HEK293T (cell line): ENCODE results near the gene RAB13.
A peak's percentile ranks its signal among the peaks of the same experiment; 100 is the strongest.

Experiments
- CTCF ChIA-PET: fragments of 350-600 bp; formaldehyde crosslinking; extraction: SDS; loops from one replicate; lab custom pipeline; 2021; ENCODE audit warnings: antibody characterized with exemption, inconsistent platforms; lab: Yijun Ruan, JAX
- POLR2A ChIA-PET: fragments of 350-600 bp; formaldehyde crosslinking; extraction: SDS; loops from one replicate; lab custom pipeline; 2020; ENCODE audit warnings: antibody characterized with exemption, inconsistent platforms; lab: Yijun Ruan, JAX
- DNase-seq: peaks from one replicate; pipeline ENCODE4 v3.0.0; 2012; ENCODE audit warnings: mixed read lengths; ENCODE audit errors: extremely low spot score
- ARNT ChIP-seq: fragments of 450-650 bp; IDR thresholded peaks from 2 replicates; pipeline ENCODE4 v1.6.1; 2017; ENCODE audit warnings: mild to moderate bottlenecking
- BHLHE40 ChIP-seq: fragments of 450-650 bp; IDR thresholded peaks from 2 replicates; pipeline ENCODE4 v1.6.1; 2016; ENCODE audit warnings: mild to moderate bottlenecking, moderate library complexity, borderline replicate concordance
- CTBP1 ChIP-seq: fragments of 450-650 bp; IDR thresholded peaks from 2 replicates; pipeline ENCODE4 v1.6.1; 2016; ENCODE audit warnings: borderline replicate concordance
- ELF4 ChIP-seq: fragments of 450-650 bp; IDR thresholded peaks from 2 replicates; pipeline ENCODE4 v1.6.1; 2017; ENCODE audit warnings: antibody characterized with exemption
- FOXA1 ChIP-seq: fragments of 450-650 bp; IDR thresholded peaks from 2 replicates; pipeline ENCODE4 v1.6.1; 2016; ENCODE audit warnings: mild to moderate bottlenecking
- FOXK2 ChIP-seq: fragments of 450-650 bp; IDR thresholded peaks from 2 replicates; pipeline ENCODE4 v1.6.1; 2016; ENCODE audit warnings: mild to moderate bottlenecking
- FOXM1 ChIP-seq: fragments of 450-650 bp; IDR thresholded peaks from 2 replicates; pipeline ENCODE4 v1.6.1; 2017; ENCODE audit warnings: mild to moderate bottlenecking, borderline replicate concordance
- HDGF ChIP-seq: fragments of 450-650 bp; IDR thresholded peaks from 2 replicates; pipeline ENCODE4 v1.6.1; 2017; ENCODE audit warnings: antibody characterized with exemption, borderline replicate concordance
- L3MBTL2 ChIP-seq: fragments of 450-650 bp; conservative IDR thresholded peaks from 2 replicates; pipeline ENCODE4 v1.6.1; 2016; ENCODE audit warnings: mild to moderate bottlenecking
- LEF1 ChIP-seq: fragments of 450-650 bp; IDR thresholded peaks from 2 replicates; pipeline ENCODE4 v1.6.1; 2017; ENCODE audit warnings: mild to moderate bottlenecking, borderline replicate concordance
- NFRKB ChIP-seq: fragments of 450-650 bp; IDR thresholded peaks from 2 replicates; pipeline ENCODE4 v1.6.1; 2016; ENCODE audit warnings: mild to moderate bottlenecking, moderate library complexity
- SP1 ChIP-seq: fragments of 450-650 bp; IDR thresholded peaks from 2 replicates; pipeline ENCODE4 v1.6.1; 2017
- SUZ12 ChIP-seq: fragments of 450-650 bp; IDR thresholded peaks from 2 replicates; pipeline ENCODE4 v1.6.1; 2016; ENCODE audit warnings: mild to moderate bottlenecking
- TARDBP ChIP-seq: fragments of 450-650 bp; IDR thresholded peaks from 2 replicates; pipeline ENCODE4 v1.6.1; 2016
- ZNF384 ChIP-seq: fragments of 450-650 bp; IDR thresholded peaks from 2 replicates; pipeline ENCODE4 v1.6.1; 2016
- TF ChIP-seq, protein P1 (sequence below): fragments of 450-650 bp; IDR thresholded peaks from 2 replicates; pipeline ENCODE4 v1.6.1; 2016

RAB13 gene

DNA sequence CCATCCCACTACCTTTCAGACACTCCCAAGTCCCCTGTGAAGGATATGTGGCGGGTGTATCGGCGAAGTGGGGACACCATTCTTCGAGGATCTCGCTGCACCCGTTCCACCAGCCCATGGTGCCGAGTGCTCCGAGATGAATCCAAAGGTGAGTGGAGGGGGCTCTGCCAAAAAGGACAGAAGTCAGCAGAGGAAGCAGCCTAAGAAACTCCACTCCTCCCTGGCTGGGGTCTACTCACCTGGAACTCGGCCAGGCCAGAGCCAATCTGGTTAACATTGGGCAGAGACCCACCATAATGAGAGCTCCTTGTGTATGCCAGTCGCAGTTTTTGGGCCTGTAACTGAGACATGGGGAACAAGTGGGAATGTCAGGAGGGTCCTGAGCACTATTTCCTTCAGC is 31.3 kb downstream of the RAB13 start:
- CTCF ChIA-PET, result no interaction called here
- DNase-seq, result no peak
- TF ChIP-seq FOXM1, result no peak
- TF ChIP-seq FOXA1, result no peak
- TF ChIP-seq LEF1, result no peak
- no peak for TF ChIP-seq SP1
- no peak for TF ChIP-seq FOXK2
- TF ChIP-seq, protein P1, sequence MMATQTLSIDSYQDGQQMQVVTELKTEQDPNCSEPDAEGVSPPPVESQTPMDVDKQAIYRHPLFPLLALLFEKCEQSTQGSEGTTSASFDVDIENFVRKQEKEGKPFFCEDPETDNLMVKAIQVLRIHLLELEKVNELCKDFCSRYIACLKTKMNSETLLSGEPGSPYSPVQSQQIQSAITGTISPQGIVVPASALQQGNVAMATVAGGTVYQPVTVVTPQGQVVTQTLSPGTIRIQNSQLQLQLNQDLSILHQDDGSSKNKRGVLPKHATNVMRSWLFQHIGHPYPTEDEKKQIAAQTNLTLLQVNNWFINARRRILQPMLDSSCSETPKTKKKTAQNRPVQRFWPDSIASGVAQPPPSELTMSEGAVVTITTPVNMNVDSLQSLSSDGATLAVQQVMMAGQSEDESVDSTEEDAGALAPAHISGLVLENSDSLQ, result no peak
- TF ChIP-seq NFRKB, result no peak
- no peak for TF ChIP-seq TARDBP
- no peak for TF ChIP-seq ELF4
- TF ChIP-seq HDGF, result no peak
- no peak for TF ChIP-seq ARNT
- TF ChIP-seq BHLHE40, result no peak
- TF ChIP-seq ZNF384, result no peak
- no peak for TF ChIP-seq L3MBTL2
- TF ChIP-seq CTBP1, result no peak
- POLR2A ChIA-PET, result interaction anchor here (2.2 to 7.7 kb wide), 3 partner anchors 8 to 12 kb away, joined by 14 to 74 read pairs (median 16); partner anchors contain the start of genes CREB3L4, DENND4B and SLC39A1

DNA sequence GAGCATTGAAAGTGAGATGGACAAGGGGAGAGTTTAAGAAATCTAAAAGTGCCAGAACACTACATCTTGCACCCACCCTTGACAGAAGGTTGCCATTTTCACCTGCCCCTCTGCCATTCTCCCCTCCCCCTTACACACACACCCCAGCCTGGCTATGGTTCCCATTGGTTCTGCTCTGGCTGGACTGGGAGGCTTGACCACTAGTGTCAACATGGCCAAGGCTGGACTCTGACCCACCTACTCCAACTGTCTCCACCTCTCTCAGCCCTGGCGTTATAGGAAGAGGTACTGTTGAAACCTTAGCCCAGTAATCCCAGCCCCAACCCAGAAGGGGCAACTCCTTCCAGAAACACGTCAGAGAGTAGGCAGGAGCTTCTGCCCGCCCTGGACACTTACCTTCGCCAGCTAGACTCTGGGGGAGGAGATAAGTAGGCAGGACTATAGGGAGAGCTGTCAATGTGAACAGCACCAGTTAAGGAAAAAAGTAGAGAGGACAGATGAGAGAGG is 32.2 kb downstream of the RAB13 start:
- DNase-seq, result no peak
- no peak for TF ChIP-seq ARNT
- TF ChIP-seq FOXA1, result no peak
- TF ChIP-seq SUZ12, result no peak
- TF ChIP-seq L3MBTL2, result no peak
- TF ChIP-seq TARDBP, result no peak
- no peak for TF ChIP-seq CTBP1
- POLR2A ChIA-PET, result interaction anchor here (2.7 to 7.7 kb wide), 2 partner anchors 9 to 13 kb away, joined by 16 to 74 read pairs; partner anchors contain the start of genes CREB3L4 and SLC39A1
- CTCF ChIA-PET, result no interaction called here

DNA sequence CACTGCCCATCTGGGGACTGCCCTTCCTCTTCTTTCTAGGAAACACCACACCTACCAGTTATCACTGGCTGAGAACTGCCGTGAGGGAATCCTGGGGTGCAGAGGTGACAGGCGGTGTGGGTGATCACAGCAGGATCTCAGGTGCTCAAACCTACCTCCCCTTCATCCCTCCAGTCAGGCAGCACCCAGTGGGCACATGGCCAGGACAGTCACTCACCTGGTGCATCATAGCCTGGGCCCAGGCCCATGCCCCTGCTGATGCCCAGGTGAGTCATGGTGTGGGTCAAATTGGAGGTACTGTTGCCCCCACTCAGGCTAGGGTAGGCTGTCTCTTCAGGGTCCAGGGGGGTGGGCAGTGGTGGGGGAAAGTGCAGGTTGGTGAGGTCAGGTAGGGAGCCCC is 34.3 kb downstream of the RAB13 start:
- ChIA-PET CTCF (no interaction called here), POLR2A (no interaction called here)
- TF ChIP-seq FOXK2, result no peak
- no peak for TF ChIP-seq SUZ12
- TF ChIP-seq ZNF384, result no peak
- no peak for TF ChIP-seq CTBP1
- TF ChIP-seq FOXM1, result no peak
- no peak for TF ChIP-seq NFRKB
- TF ChIP-seq TARDBP, result no peak
- no peak for TF ChIP-seq FOXA1
- TF ChIP-seq L3MBTL2, result no peak
- DNase-seq, result no peak

DNA sequence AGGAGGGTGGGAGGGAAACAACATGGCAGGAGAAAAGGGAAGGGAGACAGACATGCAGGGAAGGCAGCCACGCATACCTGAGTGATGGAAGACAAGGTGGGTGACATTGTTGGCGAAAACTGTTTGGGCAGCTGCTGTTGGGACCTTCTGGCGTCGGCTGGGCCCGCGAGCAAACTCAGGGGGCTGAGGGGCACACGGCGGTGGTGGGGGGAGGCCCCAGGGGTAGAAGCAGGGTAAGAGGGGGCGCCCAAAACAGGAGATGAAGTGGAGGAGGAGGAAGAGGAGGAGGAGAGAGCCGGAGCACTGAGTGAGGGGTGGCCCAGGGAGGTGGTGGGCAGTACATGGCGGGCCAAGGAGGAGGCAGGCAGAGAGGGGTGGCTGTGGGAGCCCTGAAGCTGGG is 35.0 kb downstream of the RAB13 start:
- DNase-seq, result no peak
- TF ChIP-seq LEF1 (no peak), CTBP1 (no peak), FOXK2 (no peak), HDGF (no peak)
- CTCF ChIA-PET, result no interaction called here
- POLR2A ChIA-PET, result interaction anchor here (0.5 to 0.8 kb wide), 2 partner anchors 12 to 26 kb away, joined by 3 to 5 read pairs; partner anchors contain the start of genes JTB and SLC39A1

DNA sequence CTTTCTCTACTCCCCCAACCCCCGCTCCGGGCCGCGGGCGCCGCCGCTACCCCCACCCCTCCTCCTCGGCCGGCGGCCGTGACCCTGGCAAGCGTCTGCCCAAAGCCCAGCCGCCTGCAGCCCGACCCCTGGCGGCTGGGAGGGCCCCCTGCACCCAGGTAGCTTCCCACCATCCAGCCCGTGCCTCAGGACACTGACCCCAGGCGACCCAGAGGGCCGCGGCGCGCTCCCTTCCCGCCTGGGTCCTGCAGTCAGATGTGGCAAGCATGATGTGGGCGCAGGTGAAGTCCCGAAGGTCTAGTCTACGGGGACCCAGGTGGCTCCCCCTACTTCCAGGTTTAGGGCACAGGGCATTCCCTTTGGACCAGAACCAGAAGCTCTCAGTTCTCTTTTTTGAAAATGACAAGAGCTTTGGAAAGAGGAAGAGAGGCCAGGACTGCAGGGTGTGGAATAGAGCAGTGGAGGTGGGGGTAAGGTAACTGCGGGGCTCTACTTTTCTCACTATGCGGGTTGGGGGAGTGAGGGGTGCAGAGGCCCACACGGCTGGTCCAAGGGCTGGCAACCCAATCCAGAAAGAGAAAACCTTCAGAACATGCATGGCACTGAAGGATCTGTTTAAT is 39.4 kb downstream of the RAB13 start, which contains the start of gene DENND4B:
TSS of gene DENND4B (minus strand) at position 97 of the 620 bp plus-strand sequence. CDS start 2,344 bp downstream, outside the sequence.
- POLR2A ChIA-PET, result interaction anchor here (0.7 to 5.1 kb wide), 15 partner anchors 9 to 150 kb away, joined by 3 to 47 read pairs (median 9); partner anchors contain the start of genes CREB3L4, CRTC2, GATAD2B and JTB
- CTCF ChIA-PET, result interaction anchor here (0.6 to 1.8 kb wide), 13 partner anchors 9 to 168 kb away, joined by 3 to 13 read pairs (median 4); partner anchors contain the start of genes GATAD2B, RAB13 and SLC39A1
- TF ChIP-seq ELF4, result no peak
- peak; percentile 19; the same call in 1 of the 2 replicates for TF ChIP-seq HDGF
- peak; percentile 98 for DNase-seq

DNA sequence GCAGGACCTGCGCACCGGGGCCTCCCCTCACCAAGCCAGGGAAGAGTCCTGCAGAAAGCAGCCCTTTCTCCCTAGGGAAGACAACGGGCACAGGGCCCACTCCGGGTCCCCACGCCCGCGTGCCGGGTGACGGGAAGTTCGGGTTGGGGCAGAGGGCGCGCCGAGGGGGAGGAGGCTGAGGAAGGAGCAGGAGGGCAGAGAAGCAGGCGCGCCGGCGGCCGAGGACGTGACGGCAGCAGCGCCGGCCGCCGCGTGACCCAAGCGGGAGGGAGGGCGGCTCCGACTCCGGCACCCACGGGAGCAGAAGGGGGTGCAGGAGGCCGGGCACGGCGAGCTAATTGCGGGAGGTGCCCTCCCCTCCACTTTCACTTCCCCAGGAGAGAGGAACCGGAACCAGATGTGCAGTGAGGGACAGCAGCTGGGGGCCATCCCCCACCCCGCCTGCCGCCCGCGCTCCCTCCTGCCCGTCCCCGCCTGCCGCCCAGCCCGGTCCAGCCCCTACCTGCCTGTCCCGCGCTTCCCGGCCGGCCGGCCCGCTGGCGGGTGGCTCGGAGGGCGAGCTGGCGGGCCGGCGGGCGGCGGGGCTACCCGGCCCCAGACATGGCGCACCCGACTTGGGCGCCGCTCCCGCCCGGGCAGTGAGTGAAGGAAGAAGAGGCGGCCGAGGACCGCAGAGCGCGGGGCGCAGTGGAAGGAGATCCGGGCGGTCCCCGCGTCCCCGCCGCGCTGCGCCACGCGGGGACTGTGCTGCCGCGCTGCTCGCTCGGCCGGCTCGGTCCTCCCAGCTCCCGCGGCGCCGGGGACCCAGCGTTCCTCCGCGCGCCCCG is 40.1 kb downstream of the RAB13 start:
- DNase-seq, result peak; percentile 68
- POLR2A ChIA-PET, result interaction anchor here (0.7 to 5.1 kb wide), 16 partner anchors 9 to 149 kb away, joined by 3 to 47 read pairs (median 9); partner anchors contain the start of genes CREB3L4, CRTC2, GATAD2B and JTB

More for the DNA sequence above, 40.1 kb downstream of the RAB13 start:
- CTCF ChIA-PET, result interaction anchor here (0.6 to 1.8 kb wide), 11 partner anchors 10 to 149 kb away, joined by 3 to 13 read pairs (median 4); partner anchors contain the start of genes GATAD2B, RAB13 and SLC39A1
- TF ChIP-seq LEF1 (peak; percentile 62; the same call in 1 of the 2 replicates), SUZ12 (no peak)
